T-helper 1 cell (primary cell): ENCODE measurements around the gene ELL3.

Source experiments
- DNase-seq, 5 donors: peaks; one replicate each; pipeline ENCODE4 v3.0.0-alpha.2; 2012 to 2020

Gene ELL3

GRCh38 chr15:43723151-43723550 lies 53.6 kb downstream of the ELL3 start:
- no peak for DNase-seq
